HG02852 (cell line): ENCODE measurements around the gene THOC6.

Experiments used
- ATAC-seq: cut with Tn5 transposase; IDR thresholded peaks from one replicate; pipeline ENCODE4 v1.9.1; 2021; ENCODE audit warnings: mild to moderate bottlenecking, moderate library complexity; ENCODE audit not compliant: unreplicated experiment

The THOC6 gene

DNA sequence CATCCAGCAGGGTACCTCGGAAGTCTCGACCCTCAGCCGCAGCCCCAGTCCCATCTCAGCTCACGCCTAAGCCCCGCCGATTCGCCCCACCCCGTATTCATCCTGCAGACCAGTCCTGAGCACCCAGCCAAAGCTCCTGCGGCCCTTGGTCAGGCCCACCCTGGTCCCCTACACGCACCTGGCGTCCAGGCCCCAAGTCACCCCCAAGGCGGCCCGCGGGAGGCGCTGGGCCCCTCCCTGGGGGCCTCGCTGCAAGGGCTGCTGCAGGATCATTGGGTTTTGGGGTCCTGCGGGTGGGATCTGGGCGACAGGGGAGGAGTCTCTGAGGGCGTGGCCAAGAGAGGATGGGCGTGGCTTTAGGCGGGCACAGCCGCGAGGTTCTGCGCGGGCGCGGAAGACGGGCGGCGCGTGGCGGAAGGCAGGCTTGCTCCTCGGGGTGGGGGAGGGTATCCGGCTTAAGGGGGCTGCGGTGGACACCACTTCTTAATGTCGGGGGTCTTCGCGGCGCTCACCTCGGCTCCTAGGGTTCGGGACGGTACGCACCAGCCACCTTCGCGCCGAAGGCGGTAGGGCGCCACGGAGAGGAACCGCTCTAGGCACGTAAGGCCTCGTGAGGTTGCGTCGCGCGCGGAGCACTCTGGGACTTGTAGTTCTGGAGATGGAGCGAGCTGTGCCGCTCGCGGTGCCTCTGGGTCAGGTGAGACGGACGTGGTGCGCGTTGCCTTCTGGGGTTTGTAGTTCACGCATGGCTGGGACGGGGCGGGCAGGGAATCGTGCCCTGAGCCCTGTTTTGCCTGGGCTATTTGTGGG lies at the start of gene THOC6, which contains the start of gene HCFC1R1:
Gene THOC6 (plus strand): TSS at position 367 of the 810 bp plus-strand sequence. CDS start 292 bp downstream, at position 659.
Gene HCFC1R1 (minus strand): TSS at position 274 of the 810 bp plus-strand sequence. CDS start 1 bp downstream, at position 273.
- peak; percentile 72 for ATAC-seq

DNA sequence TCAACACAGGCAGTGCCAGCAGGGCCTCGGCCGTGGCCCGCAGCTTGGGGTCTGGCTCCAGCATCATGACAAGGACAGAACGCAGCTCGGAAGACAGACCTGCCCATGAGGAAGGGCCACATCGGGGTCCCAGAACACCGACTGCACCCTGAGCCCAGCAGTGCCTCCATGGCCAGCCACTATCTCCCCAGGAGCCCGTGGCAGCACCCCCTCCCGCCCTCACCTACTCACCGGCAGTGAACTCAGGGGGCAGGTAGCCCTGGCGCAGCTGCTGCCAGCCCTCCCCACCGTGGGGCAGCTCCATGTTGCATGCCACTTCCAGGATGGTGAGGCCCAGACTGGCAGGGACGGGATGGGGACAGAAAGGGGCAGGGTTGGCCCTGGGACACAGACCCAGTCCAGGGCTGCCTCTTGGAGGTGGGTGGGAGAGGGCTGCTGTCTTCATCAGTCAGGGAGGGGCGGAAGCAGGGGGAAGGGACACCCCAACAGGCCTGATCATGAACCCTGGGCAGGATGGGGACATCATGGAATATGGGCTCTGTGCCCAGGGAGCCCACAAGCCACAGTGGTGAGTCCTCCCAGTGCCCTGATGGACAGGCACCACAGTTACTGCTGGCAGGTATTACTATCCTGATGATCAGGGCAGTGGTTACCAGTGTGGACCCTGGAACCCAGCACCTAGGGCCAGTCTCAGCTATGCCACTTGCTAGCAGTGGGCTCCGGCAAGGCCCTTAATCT lies 49.3 kb upstream of the THOC6 start:
- no peak for ATAC-seq

GRCh38 chr16:2975161-2975795 lies 48.6 kb upstream of the THOC6 start:
- ATAC-seq: no peak

GRCh38 chr16:2976201-2976600 lies 47.6 kb upstream of the THOC6 start:
- ATAC-seq: no peak

DNA sequence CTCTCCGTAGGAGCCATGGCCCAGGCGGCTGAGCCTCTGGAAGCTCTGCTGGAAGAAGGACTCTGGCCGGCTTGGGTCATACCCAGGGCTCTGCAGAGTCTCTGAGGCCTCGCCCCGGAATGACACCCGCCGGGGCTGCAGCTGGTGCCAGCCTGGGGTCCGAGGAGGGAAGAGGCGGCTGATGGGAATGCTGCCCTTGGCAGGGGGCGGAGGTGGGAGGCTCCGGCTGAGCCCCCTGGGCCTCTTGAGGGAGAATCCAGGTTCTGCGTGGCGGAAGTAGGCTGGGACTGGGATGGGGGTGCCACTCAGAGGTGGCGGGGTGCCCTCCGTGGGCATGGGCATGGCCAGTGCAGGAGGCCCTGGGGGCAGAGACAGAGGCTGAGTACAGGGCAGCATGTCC lies 47.2 kb upstream of the THOC6 start:
- ATAC-seq: no peak

DNA sequence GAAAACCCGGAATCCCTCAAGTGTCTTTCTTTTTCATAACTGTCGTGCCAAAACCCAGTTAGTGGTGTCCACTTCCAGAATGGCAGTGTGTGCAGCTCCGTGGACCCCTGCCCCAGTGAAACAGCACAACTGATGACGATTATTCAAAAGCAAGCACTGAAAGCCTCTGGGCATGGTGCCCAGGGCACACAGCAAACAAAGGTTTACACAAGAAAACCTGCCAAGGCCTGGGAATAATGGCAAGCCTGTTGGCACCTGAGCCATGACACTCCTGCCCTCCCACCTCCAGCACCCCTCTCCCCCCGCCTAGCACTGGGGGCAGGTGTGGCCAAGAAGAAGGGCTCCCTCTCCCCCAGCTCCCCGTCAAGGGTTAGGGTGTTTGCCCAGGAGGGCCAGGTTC lies 46.4 kb upstream of the THOC6 start:
- no peak for ATAC-seq

- ATAC-seq: no peak
These were observed 44.1 kb upstream of the THOC6 start for GRCh38 chr16:2979669-2980226.

DNA sequence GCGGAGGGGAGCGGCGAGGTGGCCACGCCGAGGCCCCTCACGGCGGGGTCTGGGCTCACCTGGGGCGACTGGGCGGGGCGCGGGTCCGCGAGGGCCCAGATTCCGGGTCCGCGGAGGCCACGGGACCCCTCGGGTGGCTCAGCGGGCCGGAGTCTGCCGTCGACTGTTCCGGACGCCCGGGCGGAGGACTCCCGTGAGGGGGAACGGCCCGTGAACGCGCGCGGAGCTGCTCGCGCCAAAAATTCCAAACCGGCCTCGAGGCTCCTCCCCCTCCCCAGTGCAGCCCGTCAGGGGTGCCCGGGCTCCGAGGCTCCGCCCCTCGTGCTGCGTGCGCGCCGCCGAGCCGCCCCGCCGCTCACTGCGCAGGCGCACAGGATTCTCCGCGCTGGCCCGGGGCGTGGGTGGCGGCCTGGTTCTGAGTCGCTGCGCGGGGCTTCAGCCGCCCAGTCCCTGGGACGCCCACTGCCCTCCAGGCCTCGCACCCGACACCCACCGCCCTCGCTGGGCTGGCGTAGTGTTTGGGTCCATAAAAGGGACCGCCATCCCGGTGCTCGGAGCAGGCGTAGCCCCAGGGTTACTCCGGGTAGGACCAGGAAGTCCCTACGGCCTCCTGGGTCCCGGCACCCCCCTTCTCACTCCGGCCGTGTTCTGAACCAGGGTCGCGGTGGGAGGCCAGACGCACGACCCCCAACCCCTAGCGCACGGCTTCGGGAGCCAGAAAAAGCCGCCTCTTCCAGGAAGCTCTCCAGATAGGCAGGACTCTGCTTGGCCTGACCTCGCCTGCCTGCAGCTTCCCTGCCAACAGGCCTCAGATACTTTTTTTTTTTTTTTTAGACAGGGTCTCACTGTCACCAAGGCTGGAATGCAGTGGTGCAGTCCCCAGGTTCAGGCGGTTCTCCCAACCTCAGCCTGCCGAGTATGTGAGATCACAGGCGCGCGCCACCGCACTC lies 43.3 kb upstream of the THOC6 start, which contains the start of gene PKMYT1:
Gene PKMYT1 (minus strand): TSS at position 220 of the 950 bp plus-strand sequence. CDS start 789 bp downstream, outside the sequence.
- peak; percentile 66 for ATAC-seq

DNA sequence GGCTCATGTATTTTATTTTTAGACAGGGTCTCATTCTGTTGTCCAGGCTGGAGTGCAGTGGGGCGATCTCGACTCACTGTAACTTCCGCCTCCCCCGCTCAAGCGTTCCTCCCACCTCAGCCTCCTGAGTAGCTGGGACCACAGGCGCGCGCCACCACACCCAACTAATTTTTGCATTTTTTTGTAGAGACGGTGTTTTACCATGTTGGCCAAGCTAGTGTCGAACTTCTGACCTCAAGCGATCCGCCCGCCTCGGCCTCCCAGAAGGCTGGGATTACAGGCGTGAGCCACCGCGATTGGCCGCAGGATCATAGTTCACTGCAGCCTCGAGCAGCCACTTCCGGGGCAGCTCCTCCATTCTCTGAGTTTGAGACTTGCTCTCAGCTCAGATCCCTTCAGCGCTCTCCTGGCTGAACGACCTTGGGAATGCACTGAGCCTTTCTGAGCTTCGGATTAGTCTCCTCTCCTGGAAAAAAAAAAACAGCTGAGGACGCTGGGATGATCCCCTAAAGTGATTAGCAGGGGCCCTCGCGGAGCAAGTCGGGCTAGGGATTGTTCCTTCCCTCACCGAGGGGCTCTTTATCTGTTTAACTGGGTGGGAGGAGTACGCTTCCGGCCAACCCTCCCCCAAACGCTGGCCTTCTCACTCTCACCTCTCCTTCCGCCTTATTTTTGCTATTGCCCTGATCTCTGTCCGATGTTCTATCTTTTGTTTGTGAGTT lies 42.5 kb upstream of the THOC6 start:
- no peak for ATAC-seq

DNA sequence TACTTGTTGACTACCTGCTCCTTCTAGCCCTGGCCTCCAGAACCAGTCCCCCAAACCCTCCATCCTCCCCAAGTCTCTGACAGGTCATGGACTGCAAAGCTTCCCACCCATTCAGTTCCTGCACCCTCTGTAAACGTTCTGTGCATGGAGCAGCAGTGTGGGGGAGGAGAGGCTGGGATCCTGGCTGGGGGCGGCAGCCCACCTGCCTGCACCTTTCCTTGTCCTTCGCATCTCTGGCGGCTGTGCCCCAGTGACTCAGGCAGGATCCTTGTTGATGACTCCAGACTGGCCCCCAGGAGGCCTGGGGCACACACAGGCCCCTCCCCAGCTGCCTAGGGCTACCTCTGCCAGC lies 42.0 kb upstream of the THOC6 start:
- ATAC-seq: no peak

DNA sequence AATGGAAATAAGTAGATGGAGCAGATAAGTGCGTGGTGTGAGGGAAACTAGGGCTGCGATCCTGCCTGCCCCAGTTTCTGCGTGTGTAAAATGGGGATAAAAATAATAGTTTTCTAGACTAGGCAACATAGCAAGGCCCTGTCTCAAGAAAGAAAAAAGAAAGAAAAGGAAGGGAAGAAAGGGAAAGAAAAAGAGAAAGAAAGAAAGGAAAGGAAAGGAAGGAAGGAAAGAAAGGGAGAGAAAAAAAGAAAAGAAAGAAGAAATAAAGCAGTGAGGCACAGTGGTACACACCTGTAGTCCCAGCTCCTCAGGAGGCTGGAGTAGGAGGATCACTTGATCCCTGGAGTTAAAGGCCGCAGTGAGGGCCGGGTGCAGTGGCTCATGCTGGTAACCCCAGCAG lies 41.4 kb upstream of the THOC6 start:
- no peak for ATAC-seq

DNA sequence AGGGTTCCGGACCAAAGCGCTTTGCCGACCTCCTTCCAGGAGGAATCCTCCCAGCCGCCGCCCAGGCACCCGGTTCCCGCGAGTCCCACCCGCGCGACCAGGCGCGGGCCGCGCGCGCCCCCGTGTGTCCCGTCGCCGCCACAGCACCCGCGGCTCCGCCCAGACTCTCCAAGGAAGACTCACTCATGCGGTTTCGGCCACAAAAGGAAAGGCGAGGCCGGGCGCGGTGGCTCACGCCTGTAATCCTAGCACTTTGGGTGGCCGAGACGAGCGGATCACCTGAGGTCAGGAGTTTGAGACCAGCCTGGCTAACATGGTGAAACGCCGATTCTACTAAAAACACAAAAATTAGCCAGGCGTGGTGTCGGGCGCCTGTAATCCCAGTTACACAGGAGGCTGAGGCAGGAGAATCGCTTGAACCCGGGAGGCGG lies 40.1 kb upstream of the THOC6 start:
- ATAC-seq: no peak

DNA sequence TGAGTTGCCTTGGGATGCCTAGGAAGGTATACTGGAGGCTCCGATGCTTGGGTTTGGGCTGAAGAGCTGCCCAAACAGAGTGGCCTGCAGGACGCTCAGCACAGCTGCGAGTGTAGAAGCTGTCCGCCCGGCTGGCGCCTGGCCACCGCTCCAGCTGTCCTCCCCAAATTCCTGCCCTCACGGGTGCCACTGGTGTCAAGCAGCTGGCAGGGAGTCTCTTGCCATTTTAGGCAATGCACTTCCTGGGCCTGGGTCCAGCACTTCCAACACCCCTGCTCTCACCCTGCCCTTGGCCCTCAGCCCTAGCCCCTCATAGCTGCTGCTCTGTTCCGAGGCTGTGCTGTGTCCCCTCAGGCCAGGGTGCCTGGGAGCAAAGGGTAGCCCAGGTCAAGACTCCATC lies 38.4 kb upstream of the THOC6 start:
- no peak for ATAC-seq

DNA sequence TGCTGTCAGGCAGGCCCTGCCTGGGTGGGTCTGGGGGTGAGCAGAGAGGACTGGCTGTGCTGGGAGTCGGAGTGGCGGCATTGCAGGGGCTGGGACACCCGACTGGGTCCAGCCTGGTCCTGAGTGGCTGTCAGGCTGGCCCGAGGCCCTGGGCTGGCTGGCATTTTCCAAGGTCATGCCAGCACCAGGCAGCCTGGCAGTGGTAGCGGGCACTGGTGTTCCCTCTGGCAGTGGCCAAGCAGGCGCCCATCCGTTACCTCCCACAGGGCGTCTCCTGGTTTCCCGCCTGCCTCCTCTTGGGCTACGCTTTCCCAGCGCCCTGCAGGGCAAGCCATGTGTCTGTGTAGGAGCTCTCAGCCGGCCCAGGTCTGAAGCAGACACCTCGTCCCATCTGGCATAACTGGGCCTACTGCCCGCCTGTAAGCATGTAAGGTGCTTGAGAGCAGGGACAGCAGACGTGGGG lies 37.9 kb upstream of the THOC6 start:
- ATAC-seq: no peak

- no peak for ATAC-seq
These were observed 37.1 kb upstream of the THOC6 start for GRCh38 chr16:2986623-2987188.

DNA sequence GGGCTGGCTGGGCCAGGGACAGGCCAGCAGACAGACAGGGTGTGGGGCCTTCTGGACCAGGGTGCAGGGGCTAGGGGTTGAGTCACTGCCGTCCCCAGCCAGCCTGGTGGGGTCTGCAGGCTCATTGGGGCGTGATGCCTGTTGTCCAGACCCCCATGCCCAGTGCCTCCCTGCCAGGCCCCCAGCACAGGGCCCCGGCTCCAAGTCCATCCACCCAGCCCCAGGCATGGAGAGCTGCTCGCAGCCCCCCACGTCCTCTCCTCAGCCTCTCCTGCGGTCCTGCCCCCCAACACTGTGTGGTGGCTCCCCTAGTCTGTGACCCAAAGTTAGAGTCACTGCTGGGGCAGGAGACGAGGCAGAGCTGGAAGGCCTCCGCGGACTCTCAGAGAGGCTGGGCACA lies 36.5 kb upstream of the THOC6 start:
- no peak for ATAC-seq

GRCh38 chr16:2987833-2988232 lies 36.0 kb upstream of the THOC6 start:
- ATAC-seq: no peak

DNA sequence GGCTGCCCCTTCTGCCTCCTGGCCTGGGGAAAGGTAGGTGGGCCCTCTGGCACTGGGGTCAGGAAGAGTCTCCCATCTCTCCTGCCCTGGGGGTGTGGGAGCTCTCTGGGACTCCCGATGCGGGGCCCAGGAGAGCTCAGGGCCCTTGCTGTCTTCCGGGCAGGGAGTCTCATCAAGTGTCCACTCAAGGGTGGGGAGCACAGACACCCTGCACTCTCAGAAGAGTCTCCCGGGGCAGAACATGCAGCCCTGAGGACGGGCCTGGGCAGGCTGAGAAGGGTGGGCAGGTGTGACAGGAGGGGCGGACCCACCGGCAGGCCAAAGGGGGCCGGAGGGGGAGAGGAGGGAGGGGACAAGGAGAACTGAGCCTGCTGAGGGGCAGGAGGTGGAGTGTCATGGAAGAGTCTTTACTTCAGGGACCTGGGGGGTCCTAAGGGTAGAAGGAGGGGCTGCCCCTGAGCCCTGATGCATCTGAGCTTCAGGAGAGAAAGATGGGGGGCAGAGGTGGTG lies 35.2 kb upstream of the THOC6 start:
- ATAC-seq: no peak

DNA sequence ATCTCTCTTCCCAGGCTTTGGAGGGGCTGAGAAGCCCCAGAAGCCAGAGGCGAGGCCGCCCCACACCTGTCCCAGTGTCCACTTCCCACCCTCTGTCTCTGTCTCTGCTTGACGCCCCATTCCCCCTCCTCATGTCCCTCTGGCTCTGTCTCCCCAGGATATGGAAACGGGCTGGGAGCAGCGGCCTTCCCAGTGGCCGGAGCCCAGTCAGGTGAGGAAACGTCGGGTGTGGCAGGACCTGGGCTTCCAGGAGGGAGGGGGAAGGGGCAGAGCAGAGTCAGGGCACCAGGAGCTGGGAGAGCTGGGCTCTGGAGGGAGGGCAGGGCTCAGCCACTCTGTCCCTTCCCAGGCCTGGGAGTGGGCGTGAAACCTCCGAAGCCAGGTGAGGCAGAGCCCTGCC lies 32.9 kb upstream of the THOC6 start:
- no peak for ATAC-seq
